Liver (tissue), 3 donors: ENCODE measurements around the gene SLC28A3.

Experiments
- CTCF ChIP-seq: fragments of 150-350 bp; IDR thresholded peaks from 2 replicates; pipeline ENCODE4 v1.5.1; 2017; ENCODE audit warnings: improper control_type of control experiment, low read depth, low read length; ENCODE audit not compliant: missing input control
- FOXA1 ChIP-seq: IDR thresholded peaks from 2 replicates; pipeline ENCODE4 v1.6.1; 2016; ENCODE audit warnings: antibody characterized with exemption
- GABPA ChIP-seq, 2 donors: IDR thresholded peaks in 1 of 2; conservative IDR thresholded peaks in 1 of 2; 2 replicates each; pipeline ENCODE4 v1.6.1; 2016; ENCODE audit warnings: antibody characterized with exemption in 2 of 2, mild to moderate bottlenecking in 1 of 2, moderate library complexity in 1 of 2
- TAF1 ChIP-seq: conservative IDR thresholded peaks from 2 replicates; pipeline ENCODE4 v1.6.1; 2016; ENCODE audit warnings: antibody characterized with exemption, mild to moderate bottlenecking
- YY1 ChIP-seq: IDR thresholded peaks from 2 replicates; pipeline ENCODE4 v1.6.1; 2016; ENCODE audit warnings: antibody characterized with exemption, mild to moderate bottlenecking
- TF ChIP-seq, protein P1 (sequence below): IDR thresholded peaks from 2 replicates; pipeline ENCODE4 v1.6.1; 2016; ENCODE audit warnings: antibody characterized with exemption, mild to moderate bottlenecking
- donor health status: healthy.
- donor health status: healthy.

DNA sequence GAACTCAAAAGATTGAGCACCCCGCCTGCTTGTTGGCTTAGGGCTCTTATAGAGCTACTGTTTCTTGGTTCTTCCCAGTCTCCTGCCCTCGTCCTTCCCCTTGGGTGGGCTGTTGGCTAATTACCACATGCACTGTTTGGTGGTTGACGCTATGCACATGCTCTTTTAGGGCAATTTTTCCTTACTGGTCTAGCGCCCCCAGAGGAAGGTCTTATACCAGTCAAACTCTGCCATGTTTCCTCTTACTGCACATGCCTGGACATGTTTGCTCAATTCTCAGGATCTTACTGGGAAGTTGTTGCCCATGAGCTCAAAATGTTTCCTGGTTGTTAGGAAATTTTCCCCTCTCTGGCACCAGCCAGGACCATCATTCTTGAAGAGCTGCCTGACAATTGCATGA is 101.9 kb downstream of the SLC28A3 start:
- TF ChIP-seq FOXA1 (no peak), YY1 (no peak), CTCF (no peak), GABPA (IDR thresholded peaks at IDR 0.05 in 1 of 2, conservative IDR thresholded peaks at IDR 0.05 in 1 of 2) (no peak), TAF1 (no peak)
- TF ChIP-seq, protein P1, sequence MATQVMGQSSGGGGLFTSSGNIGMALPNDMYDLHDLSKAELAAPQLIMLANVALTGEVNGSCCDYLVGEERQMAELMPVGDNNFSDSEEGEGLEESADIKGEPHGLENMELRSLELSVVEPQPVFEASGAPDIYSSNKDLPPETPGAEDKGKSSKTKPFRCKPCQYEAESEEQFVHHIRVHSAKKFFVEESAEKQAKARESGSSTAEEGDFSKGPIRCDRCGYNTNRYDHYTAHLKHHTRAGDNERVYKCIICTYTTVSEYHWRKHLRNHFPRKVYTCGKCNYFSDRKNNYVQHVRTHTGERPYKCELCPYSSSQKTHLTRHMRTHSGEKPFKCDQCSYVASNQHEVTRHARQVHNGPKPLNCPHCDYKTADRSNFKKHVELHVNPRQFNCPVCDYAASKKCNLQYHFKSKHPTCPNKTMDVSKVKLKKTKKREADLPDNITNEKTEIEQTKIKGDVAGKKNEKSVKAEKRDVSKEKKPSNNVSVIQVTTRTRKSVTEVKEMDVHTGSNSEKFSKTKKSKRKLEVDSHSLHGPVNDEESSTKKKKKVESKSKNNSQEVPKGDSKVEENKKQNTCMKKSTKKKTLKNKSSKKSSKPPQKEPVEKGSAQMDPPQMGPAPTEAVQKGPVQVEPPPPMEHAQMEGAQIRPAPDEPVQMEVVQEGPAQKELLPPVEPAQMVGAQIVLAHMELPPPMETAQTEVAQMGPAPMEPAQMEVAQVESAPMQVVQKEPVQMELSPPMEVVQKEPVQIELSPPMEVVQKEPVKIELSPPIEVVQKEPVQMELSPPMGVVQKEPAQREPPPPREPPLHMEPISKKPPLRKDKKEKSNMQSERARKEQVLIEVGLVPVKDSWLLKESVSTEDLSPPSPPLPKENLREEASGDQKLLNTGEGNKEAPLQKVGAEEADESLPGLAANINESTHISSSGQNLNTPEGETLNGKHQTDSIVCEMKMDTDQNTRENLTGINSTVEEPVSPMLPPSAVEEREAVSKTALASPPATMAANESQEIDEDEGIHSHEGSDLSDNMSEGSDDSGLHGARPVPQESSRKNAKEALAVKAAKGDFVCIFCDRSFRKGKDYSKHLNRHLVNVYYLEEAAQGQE, result no peak
